GM18867 (cell line): ENCODE data around the gene GNS.
A peak's percentile ranks its signal among the peaks of the same experiment; 100 is the strongest.
"Not testable (repeated sequence)": the region's sequence is repeated elsewhere in the genome, so short reads cannot be mapped to it uniquely, and the experiment has no call there.

Source experiments
- ATAC-seq: cut with Tn5 transposase; IDR thresholded peaks from one replicate; pipeline ENCODE4 v1.9.1; 2021; ENCODE audit warnings: mild to moderate bottlenecking, moderate library complexity; ENCODE audit not compliant: unreplicated experiment

Gene GNS

DNA sequence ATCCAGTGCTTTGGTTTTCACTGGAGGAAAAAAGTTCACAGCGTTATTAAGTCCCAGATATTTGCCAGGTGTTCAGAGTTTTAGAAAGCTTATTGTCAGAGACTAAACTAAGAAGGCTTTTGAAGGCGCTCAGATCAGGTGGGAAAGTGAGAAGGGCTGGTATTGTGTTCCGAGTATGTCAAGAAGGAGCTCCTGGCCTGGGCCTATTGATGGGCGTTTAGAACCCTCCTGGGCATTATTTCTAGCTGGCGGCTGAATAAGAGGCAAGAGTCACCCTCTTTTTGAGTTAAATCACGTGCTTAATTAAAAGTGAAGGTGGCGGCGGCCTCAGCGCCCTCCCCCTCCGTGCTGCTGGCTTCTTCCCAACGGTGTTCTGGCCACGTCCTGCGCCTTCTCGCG is 20.9 kb upstream of the GNS start:
- no peak for ATAC-seq

DNA sequence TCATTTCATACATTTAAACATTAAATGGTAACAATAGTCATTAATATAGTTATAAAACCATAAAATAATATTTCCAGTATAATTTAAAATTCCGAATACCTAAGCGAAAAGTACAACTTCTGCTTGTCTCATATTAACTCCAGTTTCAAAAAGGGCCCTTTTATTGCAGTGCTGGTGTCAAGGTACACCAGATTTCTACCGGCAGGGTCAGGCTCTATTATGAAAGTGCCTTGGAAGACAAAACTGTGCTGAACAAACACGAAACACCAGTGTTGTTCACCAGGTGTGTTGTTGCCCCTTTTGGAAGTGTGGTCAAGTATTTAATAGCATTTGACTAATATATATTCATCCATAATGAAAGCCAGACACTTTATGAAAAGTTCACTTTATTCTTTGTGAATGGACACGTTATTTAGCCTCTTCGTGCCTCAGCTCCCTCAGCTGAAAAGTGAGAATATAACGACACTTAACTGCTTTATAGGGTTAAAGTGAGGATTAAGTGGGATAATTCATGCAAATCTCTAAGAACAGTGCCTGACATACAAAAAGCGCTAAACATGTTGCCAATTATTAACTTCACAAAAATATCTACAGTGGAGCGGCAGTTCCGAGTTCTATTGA is 20.3 kb upstream of the GNS start:
- ATAC-seq, result no peak

DNA sequence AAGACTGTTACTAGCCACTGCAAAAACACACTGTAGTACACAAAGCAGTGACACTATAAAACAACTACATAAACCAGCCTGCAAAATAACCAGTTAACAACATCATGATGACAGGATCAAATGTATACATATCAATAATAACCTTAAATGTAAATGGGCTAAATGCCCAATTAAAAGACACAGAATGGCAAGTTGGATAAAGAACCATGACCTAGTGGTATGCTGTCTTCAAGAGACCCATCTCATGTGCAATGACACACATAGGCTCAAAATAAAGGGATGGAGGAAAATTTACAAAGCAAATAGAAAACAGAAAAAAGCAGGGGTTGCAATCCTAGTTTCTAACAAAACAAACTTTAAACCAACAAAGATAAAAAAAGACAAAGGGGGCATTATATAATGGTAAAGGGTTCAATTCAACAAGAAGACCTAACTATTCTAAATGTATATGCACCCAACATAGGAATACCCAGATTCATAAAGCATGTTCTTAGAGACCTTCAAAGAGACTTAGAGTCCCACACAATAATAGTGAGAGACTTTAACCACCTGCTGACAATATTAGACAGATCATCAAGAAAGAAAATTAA is 16.0 kb upstream of the GNS start:
- not testable (repeated sequence) for ATAC-seq

DNA sequence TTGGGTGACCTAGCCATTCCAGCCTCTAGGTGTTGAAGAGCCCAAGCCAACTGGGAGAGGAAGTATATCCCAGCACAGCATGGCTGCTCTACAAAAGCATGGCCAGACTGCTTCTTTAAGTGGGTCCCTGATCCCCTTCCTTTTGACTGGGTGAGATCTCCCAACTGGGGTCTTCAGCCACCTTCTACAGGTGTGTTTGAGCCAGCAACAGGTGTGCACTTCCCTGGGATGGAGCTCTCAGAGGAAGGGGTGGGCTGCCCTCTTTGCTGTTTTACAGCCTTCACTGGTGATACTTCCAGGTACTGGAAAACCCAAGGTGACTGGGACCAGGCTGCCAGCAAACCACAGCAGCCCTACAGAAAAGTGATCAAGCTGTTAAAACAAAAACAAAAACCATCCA is 14.2 kb upstream of the GNS start:
- ATAC-seq, result no peak

DNA sequence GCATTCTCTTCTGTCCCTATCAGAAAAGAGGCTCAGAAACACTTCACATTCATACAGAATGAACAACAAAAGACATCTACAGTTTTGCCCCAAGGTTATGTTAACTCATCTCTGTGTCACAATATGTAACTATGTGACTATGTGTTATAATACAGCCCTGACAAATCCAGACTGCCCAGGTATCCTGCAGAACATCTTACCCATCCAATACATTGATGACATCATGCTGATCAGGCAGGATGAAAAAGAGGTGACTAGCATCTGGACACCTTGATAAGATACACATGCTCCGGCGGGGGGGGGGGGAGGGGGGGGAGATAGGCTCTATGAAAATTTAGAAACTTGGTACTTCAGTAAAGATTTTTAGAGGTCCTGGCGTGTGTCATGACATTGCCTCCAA is 8.3 kb upstream of the GNS start:
- no peak for ATAC-seq

DNA sequence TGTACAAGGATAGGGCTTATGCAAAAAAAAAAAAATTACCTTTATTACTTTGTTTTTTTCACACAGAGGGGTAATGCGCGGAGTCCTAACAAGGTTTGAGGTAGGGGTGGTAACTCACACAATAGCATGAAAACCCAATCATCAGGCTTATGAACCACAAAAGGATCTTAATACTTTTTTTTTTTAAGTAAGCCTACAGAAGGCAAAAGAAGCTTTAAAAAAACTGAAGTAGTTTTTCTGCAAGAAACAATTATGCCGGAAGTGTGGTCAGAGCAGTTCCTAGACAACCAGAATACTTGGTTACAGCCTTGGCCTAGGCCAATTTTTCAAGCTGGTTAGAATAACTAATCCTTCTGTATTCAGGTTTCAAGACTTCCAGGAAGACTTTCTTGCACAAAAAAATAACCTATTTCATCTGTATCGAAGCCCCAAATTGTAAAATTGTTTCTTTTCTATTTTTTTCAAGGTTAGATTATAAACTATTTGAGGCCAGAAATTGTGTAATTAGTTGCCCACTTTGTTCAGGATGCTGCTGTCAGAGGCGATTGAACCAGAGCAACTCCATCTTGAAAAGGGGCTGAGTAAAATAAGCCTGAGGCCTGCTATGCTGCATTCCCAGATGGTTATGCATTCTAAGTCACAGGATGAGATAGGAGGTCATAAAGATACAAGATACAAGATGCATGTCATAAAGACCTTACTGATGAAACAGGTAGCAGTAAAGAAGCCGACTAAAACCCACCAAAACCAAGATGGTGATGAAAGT is 1.8 kb upstream of the GNS start:
- no peak for ATAC-seq

DNA sequence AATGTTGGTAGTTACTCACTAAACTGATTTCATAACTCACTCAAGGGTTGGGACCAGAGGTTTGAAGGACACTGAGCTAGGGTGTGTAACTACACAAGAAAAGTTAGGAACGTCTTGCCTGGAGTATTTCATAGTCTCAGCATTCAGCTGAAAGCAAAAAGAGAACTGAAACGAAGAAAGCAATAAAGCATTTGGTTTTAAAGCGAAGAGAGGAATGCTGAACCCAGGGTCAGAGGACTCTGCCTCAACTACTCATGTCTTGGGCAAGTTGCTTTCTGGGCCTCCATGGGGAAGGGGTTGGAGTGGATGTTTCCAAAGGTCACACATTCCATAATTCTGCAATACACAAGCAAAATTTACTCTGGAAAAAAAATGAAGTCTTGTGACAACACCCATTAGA is 1.4 kb downstream of the GNS start:
- ATAC-seq, result no peak

DNA sequence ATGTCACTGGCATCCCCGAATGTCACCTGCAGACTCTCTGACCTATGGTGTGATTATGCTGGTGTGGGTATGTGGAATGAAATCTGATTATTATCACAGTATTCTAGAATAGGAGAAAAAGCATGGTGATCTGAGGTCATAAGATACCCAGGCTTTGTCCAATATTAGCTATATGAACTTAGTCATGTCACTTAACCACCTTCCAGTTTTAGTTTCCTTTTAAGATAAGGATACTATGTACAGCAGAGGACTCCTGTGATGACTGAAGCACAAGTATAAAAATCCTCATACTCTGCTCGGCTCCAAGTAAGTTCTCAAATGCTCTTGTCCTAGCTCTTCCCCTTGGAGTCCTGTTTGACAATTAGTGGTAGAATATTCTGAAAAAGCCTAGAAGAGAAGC is 2.8 kb downstream of the GNS start:
- peak; percentile 49 for ATAC-seq

DNA sequence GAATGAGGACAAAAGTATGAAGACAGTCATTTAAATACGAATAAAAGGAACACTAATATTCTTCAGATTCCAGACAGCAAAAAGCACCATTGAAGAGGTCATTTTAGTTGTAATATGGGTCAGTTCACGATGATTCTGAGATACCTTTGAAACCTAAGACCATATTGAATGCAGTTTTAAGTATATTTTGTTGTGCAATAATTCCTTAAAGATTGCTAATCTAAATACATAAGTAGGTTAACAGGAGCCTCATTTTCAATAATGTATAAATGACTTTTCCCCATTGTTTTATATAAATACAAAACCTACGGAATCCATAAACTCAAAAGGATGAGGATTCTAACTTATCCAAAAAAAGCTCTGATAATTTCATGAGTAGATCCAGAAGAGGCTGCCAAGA is 5.8 kb downstream of the GNS start:
- ATAC-seq, result no peak

DNA sequence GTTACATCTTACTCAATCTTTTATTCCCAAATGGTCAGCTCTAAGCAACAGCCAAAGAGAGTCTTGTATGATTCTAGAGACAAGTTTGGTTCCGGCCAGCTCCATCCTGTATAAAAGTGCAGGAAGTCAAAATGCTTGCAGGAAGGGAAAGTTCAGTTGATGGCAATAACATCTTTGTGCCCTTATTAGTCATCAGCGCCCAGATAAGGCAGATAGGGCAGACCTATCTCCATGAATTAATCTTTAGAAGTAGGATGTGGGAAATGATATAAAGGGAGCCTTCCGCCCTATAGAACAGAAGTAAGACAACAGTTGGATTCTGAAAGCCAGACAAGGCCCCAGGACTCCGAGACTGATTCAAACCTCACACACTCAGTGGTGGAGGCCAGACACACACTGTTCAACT is 6.4 kb downstream of the GNS start:
- no peak for ATAC-seq

DNA sequence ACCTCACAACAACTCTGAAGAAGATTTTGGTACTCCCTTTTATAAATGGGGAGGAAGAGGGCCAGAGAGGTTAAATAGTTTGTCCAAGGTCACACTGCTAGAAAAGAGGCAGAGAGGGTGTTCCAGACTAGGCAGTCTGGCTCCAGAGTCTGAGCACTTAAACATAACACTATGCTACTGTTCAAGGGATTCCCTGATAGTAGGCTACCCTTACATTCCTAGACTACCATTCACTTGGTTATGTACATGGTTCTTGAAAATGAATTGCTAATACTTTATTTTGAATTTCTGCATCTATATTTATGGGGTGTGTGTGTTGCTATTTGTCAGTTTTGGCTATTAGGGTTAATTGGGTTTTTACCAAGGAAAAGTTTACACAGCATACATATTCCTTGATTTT is 7.2 kb downstream of the GNS start:
- ATAC-seq, result no peak

DNA sequence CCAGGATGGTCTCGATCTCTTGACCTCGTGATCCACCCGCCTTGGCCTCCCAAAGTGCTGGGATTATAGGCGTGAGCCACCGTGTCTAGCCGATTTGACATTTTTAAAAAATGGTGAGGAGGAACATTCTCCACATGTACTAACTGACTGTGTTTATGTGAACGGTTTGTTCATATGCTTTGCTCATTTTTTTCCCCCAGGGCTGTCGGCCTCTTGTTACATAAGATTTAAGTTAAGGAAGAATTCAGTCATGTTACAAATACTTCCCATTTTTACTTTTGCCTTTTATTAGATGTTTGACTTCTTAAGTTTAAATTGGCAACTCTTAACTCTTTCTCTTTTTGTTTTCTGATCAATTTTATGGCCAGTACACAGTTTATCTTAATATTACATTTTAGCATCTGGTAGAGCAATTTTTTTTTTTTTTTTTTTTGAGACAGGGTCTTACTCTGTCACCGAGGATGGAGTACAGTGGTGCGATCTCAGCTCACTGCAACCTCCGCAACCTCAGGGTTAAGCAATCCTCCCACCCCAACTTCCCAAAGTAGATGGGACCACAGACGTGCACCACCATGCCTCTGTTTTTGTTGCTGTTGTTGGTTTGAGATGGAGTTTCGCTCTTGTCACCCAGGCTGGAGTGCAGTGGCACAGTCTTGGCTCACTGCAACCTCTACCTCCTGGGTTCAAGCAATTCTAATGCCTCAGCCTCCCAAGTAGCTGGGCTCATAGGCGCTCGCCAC is 9.6 kb downstream of the GNS start:
- no peak for ATAC-seq

DNA sequence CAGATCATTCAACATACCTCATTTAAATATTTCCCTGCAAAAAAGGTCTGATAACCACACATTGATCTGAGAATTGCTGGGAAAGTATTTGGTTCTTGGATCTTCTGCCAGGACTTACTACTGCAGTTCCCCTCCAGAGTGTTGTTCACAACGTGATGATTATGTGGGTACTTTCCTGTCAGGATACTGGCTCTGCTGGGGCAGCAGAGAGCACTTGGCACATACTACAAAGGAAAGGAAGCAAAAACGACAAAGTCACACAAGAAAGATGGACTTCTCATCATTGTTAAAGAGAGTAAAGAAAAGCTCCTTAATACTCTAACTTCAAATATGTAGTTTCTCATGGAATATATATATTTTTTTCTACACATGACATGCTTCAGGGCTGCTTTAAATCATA is 11.5 kb downstream of the GNS start:
- ATAC-seq, result no peak

DNA sequence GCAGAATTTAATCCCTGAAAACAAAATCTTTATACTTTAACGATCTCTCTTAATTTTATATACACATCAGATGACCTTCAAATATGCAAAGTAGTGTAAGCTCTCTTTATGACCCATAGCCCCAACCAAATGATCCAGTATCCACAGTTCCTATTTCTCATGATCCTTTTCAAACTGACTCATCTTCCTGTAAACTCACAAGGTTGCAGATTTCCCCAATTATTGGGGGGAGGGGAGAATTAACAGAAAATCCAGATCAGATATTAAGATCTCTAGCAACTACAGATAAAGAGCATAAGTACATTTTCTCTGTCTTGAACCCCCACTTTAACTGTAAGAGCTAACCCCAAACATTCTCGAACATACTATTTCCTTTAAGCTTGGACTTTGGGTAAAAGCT is 12.5 kb downstream of the GNS start:
- no peak for ATAC-seq

DNA sequence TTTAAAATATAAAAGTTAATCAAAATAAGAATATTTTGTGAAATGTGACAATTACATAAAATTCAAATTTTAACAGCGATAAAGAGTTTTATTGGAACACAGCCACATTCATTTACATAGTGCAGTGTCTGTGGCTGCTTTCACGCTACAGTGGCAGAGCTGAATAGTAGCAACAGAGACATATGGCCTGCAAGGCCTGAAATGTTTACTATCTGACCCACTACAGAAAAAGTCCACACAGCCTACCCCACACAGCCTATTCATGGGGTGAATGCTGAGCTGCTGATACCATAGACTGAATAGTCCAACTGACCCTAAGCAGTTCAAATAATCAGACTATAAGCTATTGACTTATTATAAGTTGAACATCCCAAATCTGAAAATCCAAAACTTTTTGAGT is 13.2 kb downstream of the GNS start:
- ATAC-seq, result no peak

DNA sequence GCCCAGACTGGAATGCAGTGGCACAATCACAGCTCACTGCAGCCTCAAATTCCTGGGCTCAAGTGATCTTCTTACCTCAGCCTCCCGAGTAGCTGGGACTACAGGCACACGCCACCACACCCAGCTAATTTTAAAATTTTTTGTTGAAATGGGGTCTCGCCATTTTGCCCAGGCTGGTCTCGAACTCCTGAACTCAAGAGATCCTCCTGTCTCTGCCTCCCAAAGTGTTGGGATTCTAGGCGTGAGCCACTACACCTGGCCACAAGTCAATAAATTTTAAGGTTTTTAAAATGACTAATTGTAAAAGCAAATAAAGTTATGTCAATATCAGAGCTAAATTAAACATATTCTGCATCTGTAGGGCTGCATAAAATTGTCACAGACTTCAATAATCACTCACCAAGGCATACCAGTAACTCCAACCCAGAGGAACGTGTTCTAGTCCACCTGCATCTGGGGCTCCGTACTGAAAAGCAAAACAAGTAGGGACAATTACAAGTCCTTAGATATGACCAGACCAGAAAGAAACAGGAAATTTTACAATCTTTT is 13.9 kb downstream of the GNS start:
- ATAC-seq, result no peak

DNA sequence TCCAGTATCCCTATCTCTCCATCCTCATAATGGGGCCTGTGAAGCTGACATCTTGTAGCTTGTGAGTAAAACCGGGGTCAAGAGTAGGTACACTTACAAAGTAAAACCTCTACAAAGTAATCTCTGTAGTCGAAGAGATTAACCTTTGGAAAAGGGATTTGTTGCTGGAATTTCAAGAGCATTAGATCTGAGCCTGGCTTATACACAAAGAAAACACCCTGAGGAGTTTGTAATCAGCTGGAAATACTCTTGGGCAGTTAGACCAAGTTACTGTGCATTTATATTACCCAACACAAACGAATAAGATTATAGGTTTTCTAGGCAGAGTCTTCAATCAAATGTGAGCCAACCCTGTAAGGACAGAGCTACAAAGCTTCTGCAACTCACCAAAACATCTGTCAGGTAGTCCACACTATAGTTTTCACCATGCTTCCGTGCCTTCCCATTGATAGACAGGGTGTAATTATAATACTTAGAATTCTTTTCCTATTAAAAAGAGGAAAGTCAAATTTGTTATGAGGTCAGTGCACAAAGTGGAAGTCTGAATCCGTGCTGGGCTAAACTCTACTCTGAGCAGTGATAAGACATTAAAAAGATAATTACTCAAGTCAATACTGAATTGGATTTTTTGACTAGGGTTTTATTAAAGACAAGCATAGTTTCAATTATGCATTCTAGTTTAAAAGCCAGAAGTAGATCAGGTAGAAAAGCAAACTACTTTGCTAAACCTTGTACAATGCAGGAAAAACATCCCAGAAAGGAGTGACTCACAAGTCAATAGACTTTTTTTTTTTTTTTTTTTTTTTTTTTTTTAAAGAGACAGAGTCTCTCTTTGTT is 14.6 kb downstream of the GNS start:
- ATAC-seq, result no peak

DNA sequence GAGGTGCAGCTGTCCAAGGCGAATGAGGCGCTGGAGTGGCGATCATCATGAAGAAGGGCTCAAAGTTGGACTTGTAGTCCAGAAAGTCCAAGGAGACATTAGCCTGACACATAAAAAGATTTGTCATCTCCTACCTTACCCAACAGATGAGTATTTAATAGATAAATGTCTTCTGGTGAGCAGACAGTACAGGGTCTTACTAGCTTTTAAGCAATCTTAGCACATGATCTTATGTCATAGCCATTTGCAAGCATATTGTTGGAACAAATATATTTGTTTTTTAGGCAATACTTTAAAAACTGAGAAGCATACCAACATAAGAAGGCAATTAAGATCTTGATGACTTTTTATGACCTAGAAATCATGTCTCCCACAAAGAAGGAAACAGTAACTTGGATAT is 16.0 kb downstream of the GNS start:
- ATAC-seq, result no peak

DNA sequence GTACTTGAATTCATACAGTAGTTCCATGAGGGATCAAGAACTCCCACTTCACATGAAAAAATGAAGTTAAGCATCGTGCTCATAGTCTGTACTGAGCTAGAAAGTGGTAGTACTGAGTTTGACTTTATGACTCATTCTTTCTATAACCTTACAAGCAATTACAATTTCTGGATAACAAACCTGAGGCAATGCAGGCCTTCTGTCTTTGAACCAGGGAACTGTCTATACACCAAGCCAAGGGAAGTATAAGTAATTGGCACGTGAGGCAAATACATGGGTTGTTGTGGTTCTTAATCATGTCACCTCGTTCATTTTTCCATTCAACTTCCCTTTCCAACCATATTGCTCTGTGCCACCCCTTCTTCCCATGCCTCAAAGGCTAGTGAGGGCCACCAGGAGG is 16.8 kb downstream of the GNS start:
- ATAC-seq, result no peak

DNA sequence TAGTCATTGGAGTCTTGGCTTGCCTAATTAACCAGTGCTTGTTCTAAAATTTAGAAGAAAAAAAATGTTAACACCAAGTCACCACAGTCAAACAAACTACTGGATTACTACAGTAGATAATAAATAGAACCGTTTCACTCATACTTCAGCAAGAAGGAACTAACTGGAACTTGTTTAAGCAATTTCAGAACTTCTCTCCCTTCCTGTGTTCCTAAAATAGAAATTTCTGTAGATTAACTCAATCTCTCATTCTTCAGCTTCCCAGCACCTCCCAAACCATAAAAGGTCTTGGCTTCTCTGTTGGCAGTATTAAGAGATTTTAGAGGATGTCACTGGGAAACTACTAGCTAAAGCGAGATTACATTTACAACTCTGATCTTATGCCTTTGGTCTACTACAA is 18.6 kb downstream of the GNS start:
- no peak for ATAC-seq

DNA sequence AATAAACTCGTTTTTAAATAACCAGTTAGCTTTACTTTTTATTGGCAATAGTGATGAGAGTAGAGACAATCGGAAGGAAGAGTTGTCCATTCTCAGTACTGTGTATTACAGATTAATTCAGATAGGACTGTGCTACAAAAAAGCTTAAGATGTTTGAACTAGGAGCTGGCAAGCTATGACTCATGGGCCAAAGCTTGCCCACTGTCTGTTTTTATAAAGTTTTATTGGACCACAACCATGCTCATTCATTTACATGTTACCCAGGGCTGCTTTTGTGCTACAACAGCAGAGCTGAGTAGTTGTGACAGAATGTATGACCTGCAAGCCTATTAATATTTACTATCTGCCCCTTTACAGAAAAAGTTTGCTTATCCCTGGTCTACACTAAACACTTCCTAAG is 19.4 kb downstream of the GNS start:
- ATAC-seq, result no peak
